ENCODE results near the gene MAML3.

MAML3 gene

DNA sequence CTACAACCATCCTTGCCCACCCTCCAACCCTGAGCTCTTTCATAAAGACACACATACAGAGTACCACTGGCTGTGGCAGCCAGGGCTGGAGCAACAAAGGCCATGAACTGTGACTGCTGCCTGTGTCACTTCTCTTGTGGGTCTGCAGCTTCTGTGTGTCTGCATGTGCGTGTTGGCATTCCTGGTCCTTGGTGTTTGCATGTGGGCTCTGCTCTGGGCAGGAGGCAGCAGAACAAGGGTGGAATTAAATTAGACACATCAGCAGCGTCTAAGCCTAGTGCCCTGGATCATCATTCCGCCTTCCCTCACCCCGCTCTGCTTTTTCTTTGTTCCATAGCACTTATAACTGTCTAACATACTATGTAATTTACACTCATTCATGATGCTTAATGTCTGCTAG, 330.6 kb downstream of the MAML3 start:
- Histone ChIP-seq H3K27me3 (no peaks in the 10 kb centered on the region), H3K4me1 (ENCODE audit: control insufficient read depth in 1 of 2, insufficient read depth in 1 of 2, low read depth in 1 of 2, low read length in 1 of 2) (peaks cover 4 to 8% of the 10 kb centered on the region in 2 experiments), H3K4me3 (ENCODE audit: low read depth in 1 of 2, low read length in 1 of 2) (no peak overlapping the region), H3K27ac (no peak overlapping the region), H3K9me3 (no peaks in the 10 kb centered on the region), H3K36me3 (no peaks in the 10 kb centered on the region)
- TF ChIP-seq, protein P1, sequence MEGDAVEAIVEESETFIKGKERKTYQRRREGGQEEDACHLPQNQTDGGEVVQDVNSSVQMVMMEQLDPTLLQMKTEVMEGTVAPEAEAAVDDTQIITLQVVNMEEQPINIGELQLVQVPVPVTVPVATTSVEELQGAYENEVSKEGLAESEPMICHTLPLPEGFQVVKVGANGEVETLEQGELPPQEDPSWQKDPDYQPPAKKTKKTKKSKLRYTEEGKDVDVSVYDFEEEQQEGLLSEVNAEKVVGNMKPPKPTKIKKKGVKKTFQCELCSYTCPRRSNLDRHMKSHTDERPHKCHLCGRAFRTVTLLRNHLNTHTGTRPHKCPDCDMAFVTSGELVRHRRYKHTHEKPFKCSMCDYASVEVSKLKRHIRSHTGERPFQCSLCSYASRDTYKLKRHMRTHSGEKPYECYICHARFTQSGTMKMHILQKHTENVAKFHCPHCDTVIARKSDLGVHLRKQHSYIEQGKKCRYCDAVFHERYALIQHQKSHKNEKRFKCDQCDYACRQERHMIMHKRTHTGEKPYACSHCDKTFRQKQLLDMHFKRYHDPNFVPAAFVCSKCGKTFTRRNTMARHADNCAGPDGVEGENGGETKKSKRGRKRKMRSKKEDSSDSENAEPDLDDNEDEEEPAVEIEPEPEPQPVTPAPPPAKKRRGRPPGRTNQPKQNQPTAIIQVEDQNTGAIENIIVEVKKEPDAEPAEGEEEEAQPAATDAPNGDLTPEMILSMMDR (IDR thresholded peaks at IDR 0.05), result no peak

GRCh38 chr4:139822391-139822790, 331.6 kb downstream of the MAML3 start:
- Histone ChIP-seq H3K27ac (no peak overlapping the region), H3K36me3 (no peaks in the 10 kb centered on the region), H3K9me3 (no peaks in the 10 kb centered on the region), H3K4me3 (ENCODE audit: low read depth in 1 of 2, low read length in 1 of 2) (no peak overlapping the region), H3K4me1 (ENCODE audit: control insufficient read depth in 1 of 2, insufficient read depth in 1 of 2, low read depth in 1 of 2, low read length in 1 of 2) (peaks cover 9 to 11% of the 10 kb centered on the region in 2 experiments), H3K27me3 (no peaks in the 10 kb centered on the region)
- TF ChIP-seq, protein P1 (IDR thresholded peaks at IDR 0.05), result no peak

DNA sequence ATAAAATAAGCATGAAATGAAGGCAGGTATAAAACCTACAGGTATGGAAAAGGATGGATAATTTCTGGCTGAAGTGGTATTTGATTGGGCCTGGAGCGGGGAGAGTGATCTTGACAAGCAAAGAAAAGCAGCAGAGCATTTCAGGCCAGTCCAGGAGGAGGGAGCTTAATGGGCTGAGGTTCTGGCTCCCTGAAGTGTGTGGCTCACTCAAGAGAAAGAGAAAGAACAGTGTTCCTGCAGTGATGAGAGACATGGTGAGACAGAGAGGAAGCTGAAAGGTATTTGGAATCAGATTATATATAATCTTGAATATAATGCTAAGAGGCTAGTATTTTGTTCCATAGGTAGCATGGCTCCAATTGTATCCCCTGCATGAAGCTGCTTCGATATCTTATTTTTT, 334.9 kb downstream of the MAML3 start:
- Histone ChIP-seq H3K9me3 (no peaks in the 10 kb centered on the region), H3K4me3 (ENCODE audit: low read depth in 1 of 2, low read length in 1 of 2) (no peak overlapping the region), H3K4me1 (ENCODE audit: control insufficient read depth in 1 of 2, insufficient read depth in 1 of 2, low read depth in 1 of 2, low read length in 1 of 2) (peaks cover 18 to 24% of the 10 kb centered on the region in 2 experiments), H3K27me3 (no peaks in the 10 kb centered on the region), H3K27ac (no peak overlapping the region), H3K36me3 (no peaks in the 10 kb centered on the region)
- TF ChIP-seq, protein P1 (IDR thresholded peaks at IDR 0.05), result no peak

GRCh38 chr4:139817657-139818452, 336.1 kb downstream of the MAML3 start:
- Histone ChIP-seq H3K9me3 (no peaks in the 10 kb centered on the region), H3K4me1 (ENCODE audit: control insufficient read depth in 1 of 2, insufficient read depth in 1 of 2, low read depth in 1 of 2, low read length in 1 of 2) (peaks cover 20 to 25% of the 10 kb centered on the region in 2 experiments), H3K4me3 (ENCODE audit: low read depth in 1 of 2, low read length in 1 of 2) (no peak overlapping the region), H3K27me3 (no peaks in the 10 kb centered on the region), H3K36me3 (no peaks in the 10 kb centered on the region), H3K27ac (no peak overlapping the region)
- TF ChIP-seq, protein P1 (IDR thresholded peaks at IDR 0.05), result no peak

GRCh38 chr4:139816856-139817255, 337.1 kb downstream of the MAML3 start:
- H3K36me3 ChIP-seq, result no peaks in the 10 kb centered on the region
- H3K9me3 ChIP-seq, result no peaks in the 10 kb centered on the region
- H3K4me1 ChIP-seq (ENCODE audit: control insufficient read depth in 1 of 2, insufficient read depth in 1 of 2, low read depth in 1 of 2, low read length in 1 of 2), result peaks cover 20 to 25% of the 10 kb centered on the region in 2 experiments
- no peak overlapping the region for H3K27ac ChIP-seq
- H3K27me3 ChIP-seq, result no peaks in the 10 kb centered on the region
- H3K4me3 ChIP-seq (ENCODE audit: low read depth in 1 of 2, low read length in 1 of 2), result no peak overlapping the region
- TF ChIP-seq, protein P1 (IDR thresholded peaks at IDR 0.05), result no peak
